HCT116 (cell line): ENCODE measurements around the gene GABRQ. TPM values are rescaled to one million over a fixed set of nuclear protein-coding genes. Genes with fewer than 3 reads are reported as not detected.

Experiments used
- ATAC-seq: fragments of 200-7000 bp; cut with Tn5 transposase; 2 replicates; pipeline ENCODE4 v1.9.1; 2020; ENCODE audit warnings: mild to moderate bottlenecking, moderate library complexity
- BruUV-seq: library from RNA; stranded (reverse); fragments of 400-500 nt; replicated peaks from 2 replicates; lab custom pipeline; 2021; lab: Mats Ljungman, UMichigan
- CTCF ChIA-PET: fragments of 300-600 bp; sonication (Branson Sonifier 250); formaldehyde crosslinking; loops from one replicate; lab custom pipeline; 2021; ENCODE audit warnings: antibody characterized with exemption; lab: Charles Lee
- POLR2A ChIA-PET: fragments of 300-600, 350-600 bp; sonication (Branson Sonifier 250); formaldehyde crosslinking; loops from one replicate; lab custom pipeline; 2021; ENCODE audit warnings: antibody characterized with exemption; lab: Charles Lee
- RAD21 ChIA-PET, 2 experiments: fragments of 300-600 bp; sonication (Branson Sonifier 250); formaldehyde crosslinking; loops; one replicate each; lab custom pipeline; 2023; ENCODE audit warnings: low total read pairs in 2 of 2; ENCODE audit not compliant: uncharacterized antibody in 2 of 2, unreplicated experiment in 2 of 2, low non-redundant PET in 1 of 2; lab: Charles Lee
- DNase-seq: peaks from one replicate; pipeline ENCODE4 v3.0.0-alpha.2; 2010; ENCODE audit warnings: low read depth, low spot score
- H2AFZ ChIP-seq: fragments of 200-600 bp; shearing (Covaris generic), sonication (generic); 2 replicates; pipeline ENCODE4 v1.6.1; 2017; ENCODE audit warnings: low read depth, mixed run types, mixed read lengths, antibody characterized with exemption, low read length; ENCODE audit not compliant: poor library complexity, severe bottlenecking
- H3K27ac ChIP-seq: 2 replicates; pipeline ENCODE4 v1.5.1; 2012; ENCODE audit warnings: low read depth, low read length
- H3K27me3 ChIP-seq: fragments of 200-600 bp; sonication (generic); 2 replicates; pipeline ENCODE4 v1.6.1; 2016; ENCODE audit warnings: mixed run types, low read length, mixed read lengths; ENCODE audit not compliant: insufficient read depth
- H3K36me3 ChIP-seq, 2 experiments: fragments of 200-500 bp in 1 of 2; fragments of 200-600 bp in 1 of 2; sonication (Bioruptor generic) in 1 of 2; sonication (generic) in 1 of 2; 2 replicates each; pipeline versions ENCODE4 v1.5.1 to v1.6.1; 2014 to 2016; ENCODE audit warnings: low read length in 2 of 2, inconsistent platforms in 1 of 2, mixed read lengths in 1 of 2, mixed run types in 1 of 2; ENCODE audit not compliant: insufficient read depth in 2 of 2, control insufficient read depth in 1 of 2
- H3K4me1 ChIP-seq, 2 experiments: fragments of 200-600 bp in 1 of 2; sonication (generic) in 1 of 2; 2 replicates each; pipeline versions ENCODE4 v1.5.1 to v1.6.1; 2012 to 2017; ENCODE audit warnings: low read length in 2 of 2, inconsistent platforms in 1 of 2, mild to moderate bottlenecking in 1 of 2, mixed read lengths in 1 of 2, mixed run types in 1 of 2, moderate library complexity in 1 of 2; ENCODE audit not compliant: insufficient read depth in 2 of 2, control insufficient read depth in 1 of 2
- H3K4me2 ChIP-seq: fragments of 200-600 bp; sonication (generic); 2 replicates; pipeline ENCODE4 v1.6.1; 2017; ENCODE audit warnings: mixed run types, low read length, mixed read lengths
- H3K4me3 ChIP-seq, 2 experiments: fragments of 200-600 bp in 1 of 2; sonication (generic) in 1 of 2; replicated peaks in 1 of 2; 2 replicates each; pipeline ENCODE4 v1.5.1; 2011 to 2016; ENCODE audit warnings: low read length in 2 of 2, control low read depth in 1 of 2, low read depth in 1 of 2, mild to moderate bottlenecking in 1 of 2, mixed read lengths in 1 of 2, mixed run types in 1 of 2
- H3K79me2 ChIP-seq: fragments of 200-600 bp; sonication (generic); 2 replicates; pipeline ENCODE4 v1.6.1; 2017; ENCODE audit warnings: mild to moderate bottlenecking, mixed run types, low read length, moderate library complexity, mixed read lengths; ENCODE audit not compliant: insufficient read depth
- H3K9ac ChIP-seq: fragments of 200-600 bp; sonication (generic); 2 replicates; pipeline ENCODE4 v1.6.1; 2016; ENCODE audit warnings: low read length, mixed read lengths
- H3K9me2 ChIP-seq: fragments of 200-600 bp; sonication (generic), shearing (Covaris generic); 2 replicates; pipeline ENCODE4 v1.6.1; 2017; ENCODE audit warnings: mixed run types, mild to moderate bottlenecking, moderate library complexity; ENCODE audit not compliant: insufficient read depth
- H3K9me3 ChIP-seq, 2 experiments: fragments of 200-500 bp in 1 of 2; fragments of 200-600 bp in 1 of 2; sonication (Bioruptor generic) in 1 of 2; sonication (generic) in 1 of 2; 2 replicates each; pipeline ENCODE4 v1.6.1; 2014 to 2017; ENCODE audit warnings: low read length in 2 of 2, mixed read lengths in 2 of 2, inconsistent platforms in 1 of 2, low read depth in 1 of 2, mild to moderate bottlenecking in 1 of 2, mixed run types in 1 of 2, moderate library complexity in 1 of 2; ENCODE audit not compliant: control insufficient read depth in 1 of 2, insufficient read depth in 1 of 2
- H4K20me1 ChIP-seq: fragments of 200-600 bp; sonication (generic), shearing (Covaris generic); 2 replicates; pipeline ENCODE4 v1.6.1; 2017; ENCODE audit warnings: mixed run types, mild to moderate bottlenecking, moderate library complexity; ENCODE audit not compliant: insufficient read depth
- CEBPB ChIP-seq: IDR thresholded peaks from 2 replicates; pipeline ENCODE4 v1.6.1; 2012; ENCODE audit warnings: low read depth
- CTCF ChIP-seq, 3 experiments: fragments of 200-600 bp in 1 of 3; sonication (generic) in 1 of 3; IDR thresholded peaks in 2 of 3; conservative IDR thresholded peaks in 1 of 3; 2 replicates each; pipeline ENCODE4 v1.5.1; 2012 to 2017; ENCODE audit warnings: low read depth in 2 of 3, low read length in 2 of 3, antibody characterized with exemption in 1 of 3, borderline replicate concordance in 1 of 3, control low read depth in 1 of 3, mild to moderate bottlenecking in 1 of 3, mixed read lengths in 1 of 3, mixed run types in 1 of 3, moderate library complexity in 1 of 3; ENCODE audit not compliant: insufficient read depth in 1 of 3
- EZH2 ChIP-seq: fragments of 200-600 bp; sonication (generic); IDR thresholded peaks from 2 replicates; pipeline ENCODE4 v1.6.1; 2017; ENCODE audit warnings: antibody characterized with exemption, mixed run types
- EZH2phosphoT487 ChIP-seq: fragments of 200-600 bp; IDR thresholded peaks from 2 replicates; pipeline ENCODE4 v1.6.1; 2018; ENCODE audit warnings: antibody characterized with exemption, borderline replicate concordance
- POLR2A ChIP-seq: IDR thresholded peaks from 2 replicates; pipeline ENCODE4 v1.7.0; 2011; ENCODE audit warnings: borderline replicate concordance; ENCODE audit not compliant: insufficient read depth, insufficient read length; ENCODE audit errors: extremely low read depth
- POLR2AphosphoS5 ChIP-seq: IDR thresholded peaks from 2 replicates; pipeline ENCODE4 v1.6.1; 2011; ENCODE audit warnings: mild to moderate bottlenecking, low read depth, low read length, moderate library complexity
- RAD21 ChIP-seq: IDR thresholded peaks from 2 replicates; pipeline ENCODE4 v1.6.1; 2012; ENCODE audit warnings: low read depth, mild to moderate bottlenecking
- ZNF274 ChIP-seq: fragments of 200-500 bp; sonication (Bioruptor generic); IDR thresholded peaks from 2 replicates; pipeline ENCODE4 v1.6.1; 2014; ENCODE audit warnings: mild to moderate bottlenecking, low read depth, low read length, inconsistent platforms
- intact Hi-C: fragments of 100-400 bp; cut with micrococcal nuclease; formaldehyde crosslinking; loops from 2 replicates; pipeline ENCODE4 v1.10.0; 2022
- total RNA-seq: library from RNA; stranded (reverse); gene quantifications from one replicate; pipeline ENCODE4 v1.2.1, GENCODE V29; 2021; ENCODE audit not compliant: unreplicated experiment

Gene GABRQ
- total RNA-seq, 1 experiment from 2014 or later = 4.2 TPM

GRCh38 chrX:152635941-152636340 lies 1.8 kb upstream of the GABRQ start:
- peaks cover 0 to 19% of the 10 kb centered on the region in 2 experiments; a peak in 2 of 4 replicates for H3K4me1 ChIP-seq
- POLR2A ChIA-PET = no interaction called here
- CTCF ChIA-PET = interaction anchor here (2.6 kb wide), 1 partner anchor 883 kb away, joined by 10 read pairs; no protein-coding TSS in a partner anchor
- no peaks in the 10 kb centered on the region for H3K9me2 ChIP-seq
- H3K27ac ChIP-seq = no peak overlapping the region
- no peaks in the 10 kb centered on the region for H4K20me1 ChIP-seq
- peak; percentile 49 for ATAC-seq
- peaks cover 5% of the 10 kb centered on the region; the same call in 1 of the 2 replicates for H3K27me3 ChIP-seq
- no peak overlapping the region for H3K4me3 ChIP-seq
- RAD21 ChIA-PET = no interaction called here
- peak overlapping the region; percentile 37; the same call in 1 of the 2 replicates for H3K4me2 ChIP-seq
- H2AFZ ChIP-seq = peak overlapping the region; percentile 80
- no peak overlapping the region for H3K9ac ChIP-seq
- intact Hi-C loops = loop anchor here (1.0 to 5.0 kb wide), 3 partner anchors 834 to 924 kb away; no protein-coding TSS in a partner anchor
- no peaks in the 10 kb centered on the region for H3K36me3 ChIP-seq
- no peaks in the 10 kb centered on the region for H3K79me2 ChIP-seq
- no peaks in the 10 kb centered on the region for H3K9me3 ChIP-seq
- no TSS peak for BruUV-seq
- TF ChIP-seq POLR2A (no peak), EZH2phosphoT487 (no peak), CEBPB (no peak), CTCF (IDR thresholded peaks at IDR 0.05 in 2 of 3, conservative IDR thresholded peaks at IDR 0.05 in 1 of 3; ENCODE audit: borderline replicate concordance in 1 of 3, insufficient read depth in 1 of 3, low read depth in 2 of 3, low read length in 2 of 3) (peak; percentile 50 to 61 (median 58); a peak in 5 of 6 replicates), ZNF274 (no peak), POLR2AphosphoS5 (no peak), RAD21 (peak; percentile 78), EZH2 (no peak)
- peak; percentile 59 for DNase-seq
